ENCODE data around the gene F2R.
"Not testable (repeated sequence)": the region's sequence is repeated elsewhere in the genome, so short reads cannot be mapped to it uniquely, and the experiment has no call there.

Gene F2R

GRCh38 chr5:76715736-76716455 lies at the start of gene F2R:
F2R (plus strand) TSS chr5:76716126; CDS start chr5:76716308, 182 bp downstream.
- no peak for DNase-seq

DNA sequence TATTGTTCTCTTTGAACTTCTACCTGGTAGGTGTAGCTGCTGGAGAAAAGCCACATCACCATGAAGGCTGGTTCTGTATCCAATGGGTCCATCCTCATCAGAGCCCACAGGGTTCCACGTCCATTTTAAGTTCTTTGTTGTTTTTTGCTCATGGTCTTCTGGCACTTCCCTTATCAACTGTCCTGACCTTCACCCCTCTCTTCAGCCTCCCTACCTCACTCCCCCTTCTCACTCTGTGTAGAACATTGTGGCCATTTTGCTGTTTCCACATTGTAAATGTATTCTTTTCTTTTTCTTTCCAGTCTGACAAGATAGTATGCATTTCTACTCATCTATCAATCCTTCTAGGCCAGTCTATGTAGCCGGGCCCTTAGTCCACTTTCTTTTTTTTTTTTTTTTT lies 48.4 kb upstream of the F2R start:
- no peak for DNase-seq

DNA sequence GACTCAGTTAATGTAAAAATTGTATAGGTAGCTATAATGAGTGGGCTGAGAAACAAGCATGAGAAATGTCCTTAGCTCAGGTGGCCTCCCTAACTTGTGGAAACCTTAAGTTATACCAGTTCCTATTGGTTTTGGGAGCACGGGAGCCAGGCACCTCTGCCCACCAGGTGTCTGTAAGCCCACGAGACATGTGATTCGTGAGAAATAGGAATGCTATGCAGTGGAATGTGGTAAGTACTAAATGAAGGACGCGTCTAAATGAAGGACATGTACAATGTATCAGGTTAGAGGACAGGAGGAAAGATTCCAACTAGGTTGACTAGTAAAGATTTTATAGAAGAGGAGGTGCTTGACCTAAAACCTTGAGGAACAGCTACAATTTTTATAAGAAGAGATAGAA lies 46.7 kb upstream of the F2R start:
- no peak for DNase-seq

DNA sequence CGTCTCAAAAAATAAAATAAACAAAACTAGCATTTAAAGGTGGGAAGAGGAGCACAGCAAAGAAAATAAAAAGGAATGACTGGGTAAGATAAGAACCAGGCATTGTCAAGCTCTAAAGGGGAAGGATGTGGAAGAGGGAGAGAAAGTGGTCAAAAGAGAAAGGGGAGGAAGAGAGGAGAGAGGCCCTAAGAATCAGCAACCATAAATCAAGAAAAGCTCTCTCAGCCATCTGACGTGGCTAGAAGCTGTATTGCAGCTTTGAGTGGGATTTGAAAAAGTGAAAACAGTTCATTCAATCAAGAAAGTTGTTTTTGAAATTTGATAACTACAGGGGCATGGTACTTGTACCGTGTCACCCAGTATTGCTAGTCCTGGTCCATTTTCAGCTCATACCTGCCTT lies 45.4 kb upstream of the F2R start:
- no peak for DNase-seq

GRCh38 chr5:76672242-76672641 lies 43.7 kb upstream of the F2R start:
- DNase-seq, result no peak

- DNase-seq, result no peak
Observed at GRCh38 chr5:76673125-76673524, 42.8 kb upstream of the F2R start.

- DNase-seq, result no peak
Observed at GRCh38 chr5:76674330-76675066, 41.4 kb upstream of the F2R start.

GRCh38 chr5:76675364-76675763 lies 40.6 kb upstream of the F2R start:
- no peak for DNase-seq

GRCh38 chr5:76677849-76678472 lies 38.0 kb upstream of the F2R start:
- no peak for DNase-seq

- no peak for DNase-seq
Observed at GRCh38 chr5:76679231-76679630, 36.7 kb upstream of the F2R start.

DNA sequence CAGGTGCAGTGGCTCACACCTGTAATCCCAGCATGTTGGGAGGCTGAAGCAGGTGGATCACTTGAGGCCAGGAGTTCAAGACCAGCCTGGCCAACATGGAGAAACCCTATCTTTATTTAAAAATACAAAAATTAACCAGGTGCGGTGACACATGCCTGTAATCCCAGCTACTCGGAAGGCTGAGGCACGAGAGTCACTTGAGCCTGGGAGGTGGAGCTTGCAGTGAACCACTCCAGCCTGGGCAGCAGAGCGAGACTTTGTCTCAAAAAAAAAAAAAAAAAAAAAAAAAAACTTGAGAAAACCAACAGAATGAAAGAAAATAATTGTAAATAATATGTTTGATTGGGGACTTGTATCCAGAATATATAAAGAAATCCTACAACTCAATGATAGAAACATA lies 35.1 kb upstream of the F2R start:
- not testable (repeated sequence) for DNase-seq

- DNase-seq, result no peak
Observed at GRCh38 chr5:76681287-76681686, 34.6 kb upstream of the F2R start.

DNA sequence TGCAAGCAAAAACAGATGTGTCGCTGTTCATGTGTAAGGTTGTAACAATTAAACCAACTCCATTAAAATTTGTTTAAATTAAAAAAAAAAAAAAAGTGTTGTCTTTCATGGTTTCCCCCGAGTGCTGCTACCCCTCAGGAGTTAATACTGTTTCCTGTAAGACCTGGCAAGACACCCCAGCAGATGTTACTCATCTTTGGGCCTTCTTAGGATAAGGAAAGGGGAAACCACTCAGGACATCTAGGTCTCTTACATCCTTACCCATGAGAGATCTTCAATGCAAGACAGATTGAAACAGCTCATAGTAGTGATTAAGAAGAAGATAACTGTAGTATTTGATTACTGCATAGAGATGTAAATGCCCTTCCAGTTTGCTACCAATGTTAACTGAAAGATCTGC lies 33.5 kb upstream of the F2R start:
- no peak for DNase-seq

- DNase-seq, result no peak
Observed at GRCh38 chr5:76683816-76684731, 31.9 kb upstream of the F2R start.

DNA sequence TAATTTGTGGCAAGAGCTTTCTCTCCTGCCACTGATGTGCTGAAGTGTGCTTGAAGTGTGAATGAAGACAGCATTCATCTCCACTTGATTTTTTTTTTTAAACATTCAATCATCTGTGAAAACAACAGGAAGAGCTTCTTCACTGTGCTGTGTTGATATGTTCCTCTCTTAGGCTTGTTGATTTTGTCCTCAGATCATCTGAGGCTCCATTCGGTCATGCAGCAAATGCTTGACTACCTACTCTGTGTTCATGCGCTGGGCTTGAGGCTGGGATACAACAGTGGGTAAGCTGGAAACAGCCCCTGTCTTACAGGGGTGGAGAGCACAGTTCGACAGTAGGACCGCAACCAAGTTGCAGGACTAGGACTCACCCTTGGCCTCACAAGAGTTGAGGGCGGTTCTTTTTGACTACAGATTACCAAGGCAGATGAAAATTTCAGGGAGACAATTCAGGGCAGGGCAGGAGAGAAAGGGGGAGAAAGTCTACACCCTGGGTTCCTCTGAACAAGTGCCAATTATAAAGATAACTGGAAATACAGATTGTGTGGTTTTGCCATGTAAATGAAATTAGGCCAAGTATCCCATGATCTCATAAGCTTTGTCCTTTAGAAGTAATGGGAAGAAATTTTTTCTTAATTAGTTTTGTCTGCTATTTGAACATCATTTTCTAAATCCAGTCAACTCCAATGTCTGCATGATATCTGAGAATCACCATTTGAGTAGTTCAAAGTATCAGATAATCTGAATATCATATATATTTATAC lies 31.0 kb upstream of the F2R start:
- no peak for DNase-seq

DNA sequence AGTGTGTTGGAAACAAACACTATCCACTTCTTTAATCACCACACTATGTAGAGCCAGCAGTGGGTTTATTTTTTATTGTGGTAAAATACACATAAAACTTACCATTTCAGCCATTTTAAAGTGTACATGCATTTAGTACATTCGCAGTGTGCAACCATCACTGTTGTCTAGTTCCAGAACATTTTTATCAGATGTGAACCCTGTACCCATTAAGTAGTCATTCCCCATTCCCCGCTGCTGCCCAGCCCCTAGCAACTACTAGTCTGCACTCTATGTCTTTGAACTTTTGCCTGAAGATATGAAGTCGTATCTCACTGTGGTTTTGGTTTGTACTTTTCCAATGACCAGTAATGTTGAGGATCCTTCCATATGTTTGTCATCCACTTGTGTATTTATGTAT lies 30.2 kb upstream of the F2R start:
- no peak for DNase-seq

GRCh38 chr5:76688212-76688611 lies 27.7 kb upstream of the F2R start:
- no peak for DNase-seq

DNA sequence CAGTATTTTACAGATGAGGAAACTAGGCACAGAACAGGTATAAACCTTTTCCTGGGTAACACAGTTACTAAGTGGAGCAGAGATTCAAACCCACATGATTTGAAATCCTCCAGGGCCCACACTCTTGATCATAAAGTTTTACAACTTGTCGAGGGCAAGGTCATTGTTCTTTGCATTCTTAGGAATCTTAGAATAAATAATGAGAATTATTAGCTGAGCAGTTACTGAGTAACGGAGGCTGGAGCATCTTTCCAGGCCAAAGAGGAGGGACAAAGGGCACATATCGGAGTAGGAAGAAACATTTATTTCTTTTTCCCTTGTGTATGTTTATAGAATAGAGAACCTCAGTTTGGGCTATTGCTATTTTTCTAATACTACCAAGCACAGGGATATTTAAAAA lies 27.1 kb upstream of the F2R start:
- DNase-seq, result no peak

DNA sequence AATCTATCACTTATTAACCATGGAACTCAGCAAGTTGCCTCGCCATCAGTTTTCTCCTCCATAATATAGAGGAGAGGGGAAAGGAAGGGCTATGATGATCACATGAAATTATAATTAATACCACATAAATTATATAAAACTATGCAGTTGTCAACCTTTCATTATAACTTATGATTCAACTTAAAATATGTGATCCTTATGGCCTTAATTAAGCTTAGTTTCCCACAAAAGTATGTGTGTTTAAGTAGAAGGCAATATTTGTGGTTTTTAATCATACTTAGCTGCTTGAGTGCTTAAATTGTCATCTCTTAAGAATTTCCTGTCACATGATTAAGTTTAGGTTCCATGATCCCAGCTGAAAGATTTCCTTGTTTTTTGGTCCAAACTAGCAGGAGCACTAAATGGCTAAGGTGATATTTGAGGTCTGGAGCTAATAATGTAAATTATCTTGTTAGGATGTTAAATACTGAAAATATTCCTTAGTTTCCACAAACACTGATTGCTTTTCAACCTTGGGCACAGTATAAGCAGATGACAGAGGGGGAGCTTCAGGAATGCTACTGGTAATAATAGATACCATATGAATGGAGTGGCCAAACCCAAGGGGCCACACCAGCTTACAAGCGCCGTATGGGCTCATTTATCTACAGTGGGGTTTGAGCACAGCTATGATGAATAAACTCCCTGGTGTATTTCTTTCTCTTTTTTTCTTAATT lies 26.4 kb upstream of the F2R start:
- no peak for DNase-seq

GRCh38 chr5:76690037-76690679 lies 25.8 kb upstream of the F2R start:
- no peak for DNase-seq

All from NCI-H1436 treated with DMSO at 0.1 percent for 48 hours (cell line).